Liver (tissue), 3 donors: ENCODE data around the gene FGR.

Experiments
- CTCF ChIP-seq: fragments of 150-350 bp; IDR thresholded peaks from 2 replicates; pipeline ENCODE4 v1.5.1; 2017; ENCODE audit warnings: improper control_type of control experiment, low read depth, low read length; ENCODE audit not compliant: missing input control
- EGR1 ChIP-seq, 2 donors: IDR thresholded peaks; 2 replicates each; pipeline ENCODE4 v1.6.1; 2016 to 2018; ENCODE audit warnings: antibody characterized with exemption in 2 of 2, low read depth in 2 of 2
- FOXA1 ChIP-seq: IDR thresholded peaks from 2 replicates; pipeline ENCODE4 v1.6.1; 2016; ENCODE audit warnings: antibody characterized with exemption
- HNF4A ChIP-seq, 2 donors: conservative IDR thresholded peaks; 2 replicates each; pipeline ENCODE4 v1.6.1; 2016; ENCODE audit warnings: antibody characterized with exemption in 2 of 2, mild to moderate bottlenecking in 2 of 2
- HNF4G ChIP-seq: IDR thresholded peaks from 2 replicates; pipeline ENCODE4 v1.6.1; 2016; ENCODE audit warnings: antibody characterized with exemption
- JUND ChIP-seq, 2 donors: IDR thresholded peaks; 2 replicates each; pipeline ENCODE4 v1.6.1; 2016; ENCODE audit warnings: antibody characterized with exemption in 2 of 2
- MAX ChIP-seq: IDR thresholded peaks from 2 replicates; pipeline ENCODE4 v1.6.1; 2016; ENCODE audit warnings: antibody characterized with exemption
- RAD21 ChIP-seq, 2 donors: IDR thresholded peaks; 2 replicates each; pipeline ENCODE4 v1.6.1; 2016; ENCODE audit warnings: antibody characterized with exemption in 2 of 2, mild to moderate bottlenecking in 2 of 2
- REST ChIP-seq: IDR thresholded peaks from 2 replicates; pipeline ENCODE4 v1.6.1; 2016; ENCODE audit warnings: antibody characterized with exemption, mild to moderate bottlenecking
- SP1 ChIP-seq: IDR thresholded peaks from 2 replicates; pipeline ENCODE4 v1.6.1; 2018; ENCODE audit warnings: antibody characterized with exemption, mild to moderate bottlenecking
- TAF1 ChIP-seq: conservative IDR thresholded peaks from 2 replicates; pipeline ENCODE4 v1.6.1; 2016; ENCODE audit warnings: antibody characterized with exemption, mild to moderate bottlenecking
- YY1 ChIP-seq: IDR thresholded peaks from 2 replicates; pipeline ENCODE4 v1.6.1; 2016; ENCODE audit warnings: antibody characterized with exemption, mild to moderate bottlenecking
- ZBTB33 ChIP-seq: IDR thresholded peaks from 2 replicates; pipeline ENCODE4 v1.6.1; 2016; ENCODE audit warnings: antibody characterized with exemption
- donor health status: healthy.
- donor health status: healthy.

- TF ChIP-seq YY1 (no peak), CTCF (no peak), FOXA1 (no peak), EGR1 (IDR thresholded peaks at IDR 0.05; ENCODE audit: low read depth in 2 of 2) (no peak), MAX (no peak), ZBTB33 (no peak), TAF1 (no peak), RAD21 (IDR thresholded peaks at IDR 0.05) (no peak), HNF4G (no peak), JUND (IDR thresholded peaks at IDR 0.05) (no peak), REST (no peak), HNF4A (conservative IDR thresholded peaks at IDR 0.05) (no peak), SP1 (no peak)
Observed at GRCh38 chr1:27590917-27591508, 44.0 kb downstream of the FGR start.
